Measurements from ENCODE around the gene TAF1L. TPM values are rescaled to one million over a fixed set of nuclear protein-coding genes. Genes with fewer than 3 reads are reported as not detected.

TAF1L gene
- 0.02 TPM in 1 of 5 replicates, not detected in the others for total RNA-seq (2022; extraction: Qiagen RNA extraction; ENCODE audit: low read depth)

GRCh38 chr9:32635362-32635761, at the start of gene TAF1L:
Gene TAF1L (minus strand): TSS chr9:32635669. CDS start chr9:32635579, 90 bp downstream.

Other genes starting within 250 kb of the TAF1L start
- gene RIGI, start 109.5 kb downstream of the TAF1L start, total RNA-seq (2022; extraction: Qiagen RNA extraction; ENCODE audit: low read depth), result 3.8 to 4.7 TPM (median 4.5 TPM) in 5 replicates
- 12.8 to 14.3 TPM (median 13.3 TPM) in 5 replicates for gene SMIM27, start 83.3 kb downstream of the TAF1L start, total RNA-seq (2022; extraction: Qiagen RNA extraction; ENCODE audit: low read depth)
- 12.4 to 16.2 TPM (median 15.0 TPM) in 5 replicates for gene TOPORS, start 83.1 kb downstream of the TAF1L start, total RNA-seq (2022; extraction: Qiagen RNA extraction; ENCODE audit: low read depth)
- gene NDUFB6, start 62.5 kb downstream of the TAF1L start, total RNA-seq (2022; extraction: Qiagen RNA extraction; ENCODE audit: low read depth), result 96.5 to 114 TPM (median 108 TPM) in 5 replicates
- not detected in 5 replicates for gene TMEM215, start 147.9 kb upstream of the TAF1L start, total RNA-seq (2022; extraction: Qiagen RNA extraction; ENCODE audit: low read depth)